GM21717 (cell line): Measurements from ENCODE around the gene GP9.
"Not testable (repeated sequence)": the region's sequence is repeated elsewhere in the genome, so short reads cannot be mapped to it uniquely, and the experiment has no call there.

Experiments used
- ATAC-seq: cut with Tn5 transposase; IDR thresholded peaks from one replicate; pipeline ENCODE4 v1.9.1; 2021; ENCODE audit warnings: mild to moderate bottlenecking, moderate library complexity; ENCODE audit not compliant: unreplicated experiment

The GP9 gene

DNA sequence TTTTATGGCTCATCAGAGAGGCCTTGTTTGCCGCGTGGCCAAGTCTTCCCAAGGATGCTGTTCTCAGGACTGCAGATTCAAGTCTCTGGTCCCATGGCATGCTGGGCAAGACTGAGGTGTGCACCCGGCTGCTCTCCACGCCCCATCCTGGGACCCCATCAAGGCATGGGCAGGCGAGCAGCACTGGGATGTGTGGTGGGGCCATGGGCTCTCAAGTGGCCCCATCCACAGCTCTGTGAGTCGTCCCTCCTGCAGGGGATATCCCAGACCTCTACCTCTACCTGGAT lies 13.1 kb upstream of the GP9 start:
- no peak for ATAC-seq

DNA sequence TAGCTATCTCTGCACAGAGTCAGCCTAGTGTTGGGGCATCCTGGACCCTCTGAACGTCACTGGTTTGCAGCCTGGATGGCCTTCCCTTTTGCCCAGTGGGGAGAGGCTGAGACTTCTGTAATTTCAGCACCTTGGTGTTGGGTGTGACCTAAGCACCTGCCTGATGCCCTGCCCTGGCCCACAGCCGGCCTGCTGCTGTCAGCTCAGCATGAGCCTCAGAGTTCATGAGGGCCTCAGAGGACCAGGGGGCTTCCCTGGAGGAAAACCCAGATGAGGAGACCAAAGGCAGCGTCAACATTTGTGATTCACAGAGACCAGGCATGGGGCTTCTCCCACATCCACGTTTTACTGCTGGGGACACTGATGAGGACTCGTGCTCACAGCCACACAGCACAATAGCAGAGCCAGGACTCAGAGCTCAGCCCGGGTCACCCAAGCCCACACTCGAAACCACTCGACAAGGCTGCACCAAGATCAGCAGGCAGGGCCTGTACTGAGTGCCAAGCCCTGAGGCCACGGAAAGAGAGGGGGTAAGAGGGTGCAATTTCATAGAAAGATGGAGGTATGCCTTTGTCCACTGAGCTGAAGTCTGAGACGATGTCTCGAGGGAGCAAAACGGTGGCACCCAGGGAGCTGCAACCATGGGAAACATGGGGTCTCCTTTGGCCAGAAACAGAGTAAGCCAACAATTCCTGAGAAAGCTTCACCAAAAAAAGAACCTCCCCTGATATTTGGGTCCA lies 9.9 kb upstream of the GP9 start:
- ATAC-seq = no peak

DNA sequence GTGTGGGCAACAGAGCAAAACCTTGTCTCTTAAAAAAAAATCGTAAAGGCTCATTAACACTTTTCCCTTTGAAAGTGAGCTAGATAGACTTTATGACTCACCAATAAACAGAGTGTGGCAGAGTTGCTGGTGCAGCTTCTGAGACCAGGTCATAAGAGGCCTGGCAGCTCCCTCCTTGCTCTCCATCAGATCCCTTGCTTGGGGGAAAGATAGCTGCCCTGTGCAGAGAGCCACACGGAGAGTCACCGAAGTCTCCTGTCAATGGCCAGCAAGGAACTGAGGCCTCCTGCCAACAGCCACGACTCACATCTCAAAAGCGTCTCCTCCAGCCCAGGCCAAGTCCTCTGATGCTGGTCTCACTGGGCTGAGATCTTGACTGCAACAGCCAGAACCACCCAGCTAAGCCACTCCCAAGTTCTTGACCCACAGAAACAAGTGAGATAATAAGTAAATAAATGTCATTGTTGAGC lies 8.7 kb upstream of the GP9 start:
- ATAC-seq = no peak

DNA sequence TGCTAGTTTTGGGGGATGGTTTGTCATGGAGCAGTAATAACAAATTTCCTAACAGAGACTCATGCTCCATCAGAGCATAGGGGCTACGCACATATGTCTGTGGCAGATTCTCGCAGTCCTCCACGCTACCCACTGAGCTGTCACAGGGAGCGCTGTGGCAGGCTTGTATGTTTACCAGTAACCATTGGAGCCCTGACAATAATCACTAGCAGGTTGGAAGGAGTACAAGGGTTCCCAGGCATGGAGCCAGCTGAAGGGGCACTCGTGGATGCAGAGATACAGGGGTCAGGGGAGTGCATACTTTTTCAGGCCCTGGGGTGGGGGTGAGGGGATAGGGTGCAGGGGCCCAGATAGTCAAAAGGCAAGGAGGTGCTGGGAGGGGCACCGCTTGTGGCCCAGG lies 7.9 kb upstream of the GP9 start:
- ATAC-seq = no peak

DNA sequence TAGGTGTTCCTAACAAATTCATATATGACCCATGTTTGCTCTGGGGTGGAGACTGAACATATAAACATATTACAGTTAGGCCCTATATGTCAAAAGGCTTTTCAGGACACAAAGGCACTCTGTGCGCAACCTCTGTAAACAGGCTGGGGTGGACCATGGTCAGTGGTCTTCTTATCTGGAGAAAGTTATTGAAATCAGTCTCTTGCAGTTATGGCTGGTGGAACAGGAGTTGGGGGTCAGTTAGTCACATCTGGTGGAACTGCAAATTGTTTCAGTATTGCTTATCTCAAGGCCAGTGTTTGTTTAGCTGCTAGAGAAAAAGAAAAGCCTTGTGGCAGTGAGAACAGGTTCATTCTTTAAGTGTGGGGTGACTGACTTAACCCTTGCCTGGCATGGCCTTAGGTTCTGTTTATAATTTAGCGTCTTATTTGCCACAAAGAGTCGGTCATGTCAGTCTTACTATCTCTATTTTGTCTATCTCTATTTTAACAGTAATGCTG lies 5.9 kb upstream of the GP9 start:
- ATAC-seq = no peak

DNA sequence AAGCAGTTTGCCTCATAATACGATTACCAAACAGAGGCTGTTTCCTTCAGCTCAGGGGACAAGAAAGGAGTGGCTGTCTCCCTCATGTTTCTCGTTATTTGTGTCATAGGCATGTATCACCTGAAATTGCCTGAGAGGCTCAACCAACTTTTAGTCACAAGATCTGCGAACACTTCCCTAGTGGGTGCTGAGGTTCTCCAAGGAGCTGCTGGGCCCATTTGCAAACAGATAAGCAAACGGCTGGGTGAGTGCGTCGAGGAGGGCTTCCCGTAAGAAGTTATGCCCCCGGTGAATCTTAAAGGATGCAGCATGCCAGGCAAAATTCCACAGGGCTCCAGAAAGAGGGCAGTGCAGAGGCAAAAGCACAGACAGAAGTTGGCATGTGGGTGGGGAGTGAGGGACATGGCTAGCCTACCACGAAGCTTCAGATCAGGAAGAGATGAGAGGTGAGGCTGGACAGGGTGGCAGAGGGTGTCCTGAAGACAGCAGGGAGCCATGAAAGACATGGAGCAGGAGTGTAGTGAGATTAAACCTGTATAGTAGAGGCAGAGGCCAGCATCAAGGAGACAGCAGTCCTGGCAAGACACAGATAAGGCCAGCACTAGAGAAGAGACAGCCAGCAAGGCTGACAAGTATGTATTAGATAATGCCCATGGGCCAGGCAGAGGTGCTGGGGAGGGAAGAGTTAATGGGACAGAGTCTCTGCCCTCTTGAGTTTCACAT lies 4.0 kb upstream of the GP9 start:
- ATAC-seq = no peak

DNA sequence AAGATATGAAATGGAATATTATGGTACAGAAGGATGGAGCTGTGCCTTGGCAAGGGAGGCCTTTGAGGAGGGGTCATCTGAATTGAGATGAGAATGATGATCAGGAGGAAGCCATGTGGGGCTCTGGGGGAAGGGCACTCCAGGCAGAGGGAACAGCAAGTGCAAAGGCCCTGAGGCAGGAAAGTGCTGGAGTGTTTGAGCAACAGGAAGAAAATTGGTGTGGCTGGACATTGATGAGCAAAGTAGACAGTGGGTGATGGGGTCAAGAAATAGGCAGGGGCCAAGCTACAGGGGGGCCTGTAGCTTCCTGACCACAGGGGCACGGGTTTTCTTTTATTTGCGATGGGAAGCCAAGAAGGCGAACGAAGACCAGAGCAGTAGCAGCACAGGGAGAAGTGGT lies 3.3 kb upstream of the GP9 start:
- no peak for ATAC-seq

DNA sequence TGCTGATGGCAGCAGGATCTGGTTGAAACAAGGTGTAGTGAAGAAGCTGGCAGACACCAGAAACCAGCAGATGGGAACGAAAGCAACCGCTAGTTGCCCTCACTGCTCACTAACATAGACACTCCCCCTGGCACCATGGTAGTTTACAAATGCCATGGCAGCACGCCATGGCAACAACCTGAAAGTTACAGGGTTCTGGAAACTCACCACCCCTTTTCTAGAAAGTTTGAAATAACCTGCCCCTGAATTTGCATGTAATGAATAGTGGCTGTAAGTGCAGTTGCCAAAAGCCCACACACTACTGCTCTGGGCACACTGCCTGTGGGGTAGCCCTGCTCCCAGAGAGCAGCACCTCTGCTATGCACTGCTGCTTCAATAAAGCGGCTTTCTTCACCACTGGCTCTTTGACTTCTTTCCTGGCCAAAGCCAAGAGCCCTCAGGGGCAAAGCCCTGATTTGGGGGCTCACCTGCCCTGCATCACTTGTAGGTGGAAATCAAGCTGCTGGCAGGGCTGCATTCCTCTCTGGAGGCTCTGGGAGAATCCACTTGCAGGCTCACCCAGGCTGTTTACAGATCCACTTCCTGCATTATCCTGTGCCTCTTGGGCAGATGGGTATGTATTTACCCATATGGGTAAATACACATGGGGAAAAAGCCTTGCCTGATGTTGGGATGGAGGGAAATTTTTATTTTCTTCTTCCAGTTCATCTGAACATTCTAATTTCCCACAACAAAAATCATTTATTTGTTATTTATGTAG lies 2.0 kb upstream of the GP9 start:
- ATAC-seq = no peak

DNA sequence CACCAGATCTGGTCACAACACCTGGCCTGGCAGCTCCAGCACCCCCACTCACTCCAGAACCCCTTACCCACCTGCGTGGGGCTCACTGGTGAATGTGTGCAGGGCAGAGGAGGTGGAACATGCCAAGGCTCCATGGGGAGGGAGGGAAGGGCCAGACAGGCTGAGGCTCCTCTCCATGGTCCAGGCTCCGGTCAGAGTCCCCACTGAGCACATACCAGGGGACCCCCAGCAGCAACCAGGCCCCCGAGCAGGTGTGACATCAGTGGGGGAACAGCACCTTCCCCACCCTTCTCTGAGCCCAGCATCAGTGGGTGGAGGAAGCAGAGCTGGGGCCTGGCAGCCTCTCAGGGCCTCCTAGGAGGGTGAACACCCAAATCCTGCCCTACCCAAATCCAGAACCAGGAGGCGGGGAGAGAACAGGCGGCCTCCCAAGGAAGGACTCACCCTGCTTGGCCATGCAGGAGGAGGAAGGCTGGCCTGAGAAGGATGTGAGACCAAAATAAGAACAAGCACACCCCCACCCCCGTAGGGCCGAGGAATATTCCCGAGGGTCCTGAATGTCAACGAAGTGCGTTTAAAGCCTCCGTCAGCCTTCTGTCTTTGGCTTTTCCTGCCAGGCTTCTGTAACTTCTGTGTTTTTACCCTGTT lies 1.1 kb upstream of the GP9 start:
- ATAC-seq = no peak

DNA sequence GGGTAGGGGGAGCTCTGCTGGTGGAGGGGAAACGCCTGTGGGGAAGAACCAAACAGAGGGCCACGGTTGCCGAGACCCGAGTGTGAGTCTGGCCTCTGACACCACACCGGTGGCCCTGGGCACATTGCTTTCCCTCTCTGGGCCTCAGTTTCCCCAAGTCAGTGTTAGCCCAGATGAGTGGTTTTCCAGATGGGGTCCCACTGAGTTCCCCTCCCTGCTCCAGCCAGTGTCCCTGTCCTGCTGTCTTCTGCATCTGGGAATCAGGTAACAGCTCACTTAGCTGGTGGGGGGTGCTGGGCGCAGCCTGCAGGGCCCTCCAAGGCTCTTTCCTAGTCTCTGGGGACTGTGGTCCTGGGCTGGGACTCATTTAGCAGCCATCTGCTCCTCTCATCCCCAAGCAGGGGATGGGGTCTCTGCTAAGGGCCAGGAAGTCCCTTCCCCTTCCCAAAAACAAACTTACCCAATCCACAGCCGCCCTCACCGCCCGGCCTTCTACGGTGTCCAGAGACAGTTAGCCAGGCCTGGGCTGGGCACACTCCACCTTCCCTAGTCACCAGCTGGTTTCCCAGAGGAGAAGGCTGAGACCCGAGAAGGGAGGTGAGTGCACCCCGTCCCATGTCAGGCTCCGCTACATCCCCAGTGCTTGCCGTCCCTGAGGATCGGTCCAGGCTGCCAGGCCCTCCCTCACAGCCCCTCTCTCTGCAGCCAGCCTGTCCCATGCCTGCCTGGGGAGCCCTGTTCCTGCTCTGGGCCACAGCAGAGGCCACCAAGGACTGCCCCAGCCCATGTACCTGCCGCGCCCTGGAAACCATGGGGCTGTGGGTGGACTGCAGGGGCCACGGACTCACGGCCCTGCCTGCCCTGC lies 676 bp downstream of the GP9 start:
- no peak for ATAC-seq

DNA sequence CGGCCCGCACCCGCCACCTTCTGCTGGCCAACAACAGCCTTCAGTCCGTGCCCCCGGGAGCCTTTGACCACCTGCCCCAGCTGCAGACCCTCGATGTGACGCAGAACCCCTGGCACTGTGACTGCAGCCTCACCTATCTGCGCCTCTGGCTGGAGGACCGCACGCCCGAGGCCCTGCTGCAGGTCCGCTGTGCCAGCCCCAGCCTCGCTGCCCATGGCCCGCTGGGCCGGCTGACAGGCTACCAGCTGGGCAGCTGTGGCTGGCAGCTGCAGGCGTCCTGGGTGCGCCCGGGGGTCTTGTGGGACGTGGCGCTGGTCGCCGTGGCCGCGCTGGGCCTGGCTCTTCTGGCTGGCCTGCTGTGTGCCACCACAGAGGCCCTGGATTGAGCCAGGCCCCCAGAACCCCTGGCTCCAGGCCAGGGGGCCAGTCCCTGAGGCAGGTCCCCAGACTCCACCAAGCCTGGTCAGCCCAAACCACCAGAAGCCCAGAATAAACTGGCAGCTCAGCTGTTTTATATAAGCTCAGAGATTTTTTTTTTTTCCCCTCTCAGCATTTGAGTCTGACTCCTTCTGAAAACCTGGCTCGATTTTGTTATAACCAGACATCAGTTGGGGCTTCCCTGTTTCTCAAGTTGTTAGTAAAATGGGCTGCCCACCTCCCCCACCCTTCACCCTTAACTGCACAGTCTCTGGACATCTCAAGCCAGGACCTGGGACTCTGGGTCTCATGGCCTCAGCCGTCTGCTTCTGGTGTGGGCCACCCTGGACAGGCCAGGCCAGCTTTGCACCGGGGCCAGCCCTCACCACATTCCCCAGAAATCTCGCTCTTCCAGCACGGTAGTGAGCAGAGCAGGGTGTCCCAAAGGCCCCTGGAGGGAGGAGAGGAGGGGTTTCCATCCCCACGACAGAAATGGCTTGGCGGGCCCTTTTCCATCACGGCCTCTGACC lies 1.6 kb downstream of the GP9 start:
- ATAC-seq = no peak

DNA sequence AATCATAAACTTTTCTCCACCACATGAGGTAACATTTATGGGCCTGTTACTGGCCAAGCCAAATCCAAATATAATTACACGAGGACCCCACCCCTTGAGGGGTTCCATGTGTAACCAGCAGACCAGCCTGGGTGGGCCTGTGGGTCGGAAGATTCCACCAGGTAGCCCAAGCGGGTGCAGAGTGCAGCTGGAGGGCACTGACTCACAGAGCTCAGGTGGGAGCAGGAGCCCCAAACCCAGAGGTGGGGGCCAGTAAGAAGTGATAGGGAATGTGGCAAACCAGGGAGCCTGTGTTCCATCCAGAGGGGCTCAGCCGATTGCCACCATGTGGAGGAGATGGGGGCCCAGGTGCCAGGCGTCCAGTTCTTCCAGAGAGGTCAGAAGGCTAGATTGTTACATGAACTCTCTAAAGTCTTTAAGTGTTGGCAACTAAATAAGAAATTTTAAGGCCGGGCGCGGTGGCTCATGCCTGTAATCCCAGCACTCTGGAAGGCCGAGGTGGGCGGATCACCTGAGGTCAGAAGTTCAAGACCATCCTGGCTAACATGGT lies 2.6 kb downstream of the GP9 start:
- no peak for ATAC-seq

DNA sequence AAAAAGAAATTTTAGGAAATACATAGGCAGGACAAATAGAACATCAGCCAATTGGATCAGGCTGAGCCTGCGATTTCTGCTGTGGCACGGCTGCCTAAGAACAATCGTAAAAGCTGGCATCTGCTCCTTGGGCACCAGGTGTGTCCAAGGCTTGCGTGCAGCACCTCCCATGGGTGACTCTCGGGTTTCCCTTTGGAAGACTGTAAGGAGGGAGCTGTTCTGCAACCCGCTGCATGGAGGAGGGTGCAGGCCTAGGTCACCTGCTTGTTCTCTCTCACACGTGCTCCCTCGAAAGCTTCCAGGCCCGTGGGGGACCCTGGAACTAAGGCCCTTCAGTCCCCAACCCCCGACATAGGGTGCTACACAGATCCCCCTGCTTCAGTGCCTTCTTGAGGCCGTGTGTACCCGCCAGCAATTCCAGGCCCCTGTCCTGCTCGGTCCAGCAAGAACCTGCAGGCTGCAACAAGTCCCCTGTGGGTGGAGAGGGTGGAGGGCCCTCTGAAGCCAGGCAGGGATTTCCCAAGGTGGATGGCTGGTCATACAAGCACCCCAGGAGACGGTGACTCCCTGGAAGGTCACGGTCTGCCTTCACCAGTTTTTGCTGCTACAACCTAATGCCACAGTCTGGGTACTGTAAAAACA lies 3.4 kb downstream of the GP9 start:
- ATAC-seq = no peak

DNA sequence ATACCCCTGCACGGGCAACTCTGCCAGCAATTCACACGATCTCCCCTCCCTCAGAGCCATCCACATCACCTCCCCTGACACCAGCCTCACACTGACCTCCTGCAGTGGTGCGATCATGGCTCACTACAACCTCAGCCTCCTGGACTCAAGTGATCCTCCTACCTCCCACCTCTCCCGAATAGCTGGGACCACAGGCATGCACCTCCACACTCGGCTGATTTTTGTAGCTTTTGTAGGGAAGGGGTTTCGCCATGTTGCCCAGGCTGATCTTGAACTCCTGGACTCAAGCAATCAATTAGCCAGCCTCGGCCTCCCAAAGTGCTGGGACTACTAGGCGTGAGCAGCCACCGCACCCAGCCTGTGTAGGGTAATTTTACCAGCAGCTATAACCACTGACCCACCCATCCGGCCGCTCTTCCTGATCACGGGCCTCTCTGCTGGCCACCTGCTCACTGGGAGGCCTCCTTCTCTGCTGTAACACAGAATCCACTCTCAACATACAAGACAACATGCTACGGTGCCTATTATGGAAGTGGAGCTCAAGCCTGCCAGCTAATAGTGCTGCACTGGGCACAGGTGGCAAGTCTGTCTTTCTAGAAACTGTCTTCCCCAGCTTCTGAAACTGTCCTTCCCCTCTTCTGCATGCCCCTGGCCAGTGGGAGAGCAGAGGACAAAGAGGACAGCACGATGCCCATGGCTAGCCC lies 4.6 kb downstream of the GP9 start:
- ATAC-seq = no peak

DNA sequence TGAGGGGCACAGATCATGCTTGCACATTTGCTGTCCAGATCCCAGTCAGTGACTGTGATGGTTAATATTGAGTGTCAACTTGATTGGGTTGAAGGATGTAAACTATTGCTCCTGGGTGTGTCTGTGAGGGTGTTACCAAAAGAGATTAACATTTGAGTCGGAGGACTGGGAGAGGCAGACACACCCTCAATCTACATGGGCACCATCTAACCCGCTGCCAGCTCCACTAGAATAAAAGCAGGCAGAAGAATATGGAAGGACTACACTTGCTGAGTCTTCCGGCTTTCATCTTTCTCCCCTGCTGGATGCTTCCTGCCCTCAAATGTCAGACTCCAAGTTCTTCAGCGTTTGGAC lies 5.1 kb downstream of the GP9 start:
- ATAC-seq = no peak

DNA sequence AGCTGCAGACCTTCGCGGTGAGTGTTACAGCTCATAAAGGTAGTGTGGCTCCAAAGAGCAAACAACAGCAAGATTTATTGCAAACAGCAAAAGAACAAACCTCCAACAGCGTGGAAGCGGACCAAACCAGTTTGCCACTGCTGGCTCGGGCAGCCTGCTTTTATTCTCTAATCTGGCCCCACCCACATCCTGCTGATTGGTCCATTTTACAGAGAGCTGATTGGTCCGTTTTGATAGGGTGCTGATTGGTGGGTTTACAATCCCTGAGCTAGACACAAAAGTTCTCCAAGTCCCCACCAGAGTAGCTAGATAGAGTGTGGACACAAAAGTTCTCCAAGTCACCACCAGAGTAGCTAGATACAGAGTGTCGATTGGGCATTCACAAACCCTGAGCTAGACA lies 7.1 kb downstream of the GP9 start:
- ATAC-seq = not testable (repeated sequence)

DNA sequence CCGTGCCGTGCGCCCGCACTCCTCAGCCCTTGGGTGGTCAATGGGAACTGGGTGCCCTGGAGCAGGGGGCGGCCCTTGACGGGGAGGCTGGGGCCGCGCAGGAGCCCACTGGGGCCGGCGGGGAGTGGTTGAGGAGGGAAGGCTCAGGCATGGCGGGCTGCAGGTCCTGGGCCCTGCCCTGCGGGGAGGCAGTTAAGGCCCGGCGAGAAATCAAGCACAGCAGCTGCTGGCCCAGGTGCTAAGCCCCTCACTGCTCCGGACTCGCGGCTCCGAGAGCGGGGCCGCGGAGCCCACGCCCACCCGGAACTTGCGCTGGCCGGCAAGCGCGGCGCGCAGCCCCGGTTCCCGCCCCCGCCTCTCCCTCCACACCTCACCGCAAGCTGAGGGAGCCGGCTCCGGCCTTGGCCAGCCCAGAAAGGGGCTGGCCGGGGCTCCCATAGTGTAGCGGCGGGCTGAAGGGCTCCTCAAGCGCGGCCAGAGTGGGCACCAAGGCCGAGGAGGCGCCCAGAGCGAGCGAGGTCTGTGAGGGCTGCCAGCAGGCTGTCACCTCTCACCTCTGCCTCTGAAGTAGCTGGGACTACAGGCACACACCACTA lies 7.8 kb downstream of the GP9 start:
- ATAC-seq = no peak
